Right lobe of liver (tissue), 4 donors: Measurements from ENCODE around the gene CEP135.

Source experiments
- POLR2A ChIP-seq: fragments of 450-650 bp; IDR thresholded peaks from one replicate; pipeline ENCODE4 v1.6.1; 2017; ENCODE audit warnings: antibody characterized with exemption, mild to moderate bottlenecking
- TF ChIP-seq, protein P1 (sequence below), 4 donors: fragments of 200-600 bp in 3 of 4; fragments of 450-650 bp in 1 of 4; IDR thresholded peaks; one replicate each; pipeline versions ENCODE4 v1.5.1 to v1.8.0; 2016 to 2022; ENCODE audit warnings: antibody characterized with exemption in 4 of 4, mild to moderate bottlenecking in 2 of 4
- donor health status: DM: no; HTN: no; CAD: no.
- donor health status: DM: no; HTN: no; CAD: no.
- donor health status: DM: no; HTN: yes; CAD: no.

DNA sequence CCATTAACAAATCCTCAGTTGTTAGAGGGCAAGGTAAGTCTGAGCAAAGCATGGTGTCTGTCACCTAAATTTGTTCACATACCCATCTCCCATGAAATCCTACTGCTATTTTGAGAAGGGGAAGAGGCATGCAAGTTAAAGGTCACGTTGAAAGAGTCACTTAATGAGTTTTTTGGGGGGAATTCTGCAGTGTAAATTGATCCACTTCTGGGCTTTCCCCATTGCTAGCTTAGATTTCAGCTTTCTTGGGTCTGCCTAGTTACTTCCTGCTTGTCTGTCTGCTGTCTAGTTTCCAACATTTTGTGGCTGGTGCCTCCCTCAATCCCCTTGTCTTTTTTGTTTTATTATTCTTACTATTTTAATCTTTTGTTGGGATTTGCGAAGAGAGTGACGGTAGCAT is 32.0 kb downstream of the CEP135 start:
- TF ChIP-seq, protein P1, sequence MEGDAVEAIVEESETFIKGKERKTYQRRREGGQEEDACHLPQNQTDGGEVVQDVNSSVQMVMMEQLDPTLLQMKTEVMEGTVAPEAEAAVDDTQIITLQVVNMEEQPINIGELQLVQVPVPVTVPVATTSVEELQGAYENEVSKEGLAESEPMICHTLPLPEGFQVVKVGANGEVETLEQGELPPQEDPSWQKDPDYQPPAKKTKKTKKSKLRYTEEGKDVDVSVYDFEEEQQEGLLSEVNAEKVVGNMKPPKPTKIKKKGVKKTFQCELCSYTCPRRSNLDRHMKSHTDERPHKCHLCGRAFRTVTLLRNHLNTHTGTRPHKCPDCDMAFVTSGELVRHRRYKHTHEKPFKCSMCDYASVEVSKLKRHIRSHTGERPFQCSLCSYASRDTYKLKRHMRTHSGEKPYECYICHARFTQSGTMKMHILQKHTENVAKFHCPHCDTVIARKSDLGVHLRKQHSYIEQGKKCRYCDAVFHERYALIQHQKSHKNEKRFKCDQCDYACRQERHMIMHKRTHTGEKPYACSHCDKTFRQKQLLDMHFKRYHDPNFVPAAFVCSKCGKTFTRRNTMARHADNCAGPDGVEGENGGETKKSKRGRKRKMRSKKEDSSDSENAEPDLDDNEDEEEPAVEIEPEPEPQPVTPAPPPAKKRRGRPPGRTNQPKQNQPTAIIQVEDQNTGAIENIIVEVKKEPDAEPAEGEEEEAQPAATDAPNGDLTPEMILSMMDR (IDR thresholded peaks at IDR 0.05) = no peak
- TF ChIP-seq POLR2A = no peak
